Pancreas (tissue), 10 donors: ENCODE results near the gene NT5M. TPM values are rescaled to one million over a fixed set of nuclear protein-coding genes. Genes with fewer than 3 reads are reported as not detected.

Experiments
- ATAC-seq, 4 donors: fragments of 200-7000 bp; cut with Tn5 transposase; one replicate each; pipeline versions ENCODE4 v1.8.0 to v1.9.1; 2020; ENCODE audit warnings: mild to moderate bottlenecking in 4 of 4, moderate library complexity in 4 of 4
- DNase-seq, 6 donors: peaks; one replicate each; pipeline ENCODE4 v3.0.0-alpha.2; 2020
- FAIRE-seq: peaks from 2 replicates; lab custom pipeline; 2012; peaks lifted over from hg19 to GRCh38; lab: Jason Lieb, UNC
- H3K27ac ChIP-seq, 4 donors: fragments of 200-600 bp; sonication (generic); 1 replicate in 3 of 4; 2 replicates in 1 of 4; pipeline versions ENCODE4 v1.5.0 to v1.8.0; 2020
- H3K27me3 ChIP-seq, 4 donors: fragments of 200-600 bp; one replicate each; pipeline ENCODE4 v1.8.0; 2021
- H3K36me3 ChIP-seq, 3 donors: fragments of 200-600 bp; sonication (generic) in 1 of 3; one replicate each; pipeline versions ENCODE4 v1.5.0 to v1.8.0; 2020 to 2021
- H3K4me1 ChIP-seq, 3 donors: fragments of 200-600 bp; one replicate each; pipeline ENCODE4 v1.8.0; 2021
- H3K4me3 ChIP-seq, 4 donors: fragments of 200-600 bp; sonication (generic) in 2 of 4; one replicate each; pipeline versions ENCODE4 v1.5.0 to v1.8.0; 2020 to 2021
- H3K9me3 ChIP-seq, 4 donors: fragments of 200-600 bp; one replicate each; pipeline ENCODE4 v1.8.0; 2021
- WGBS, 2 donors: extraction: QIAGEN DNeasy Blood & Tissue Kit; methylation state at CpG; one replicate each; pipeline ENCODE4 v1.1.7; 2013; 5-methylcytosine and 5-hydroxymethylcytosine counted together
- intact Hi-C, 3 donors: fragments of 100-400 bp; cut with DNase I; formaldehyde crosslinking; loops; one replicate each; pipeline versions ENCODE4 v1.11.1 to v1.14.2; 2022
- polyA plus RNA-seq, 2 donors: library from polyadenylated mRNA; stranded (reverse); fragments of 200-250 nt; gene quantifications; one replicate each; pipeline ENCODE4 v1.2.3, GENCODE V29; 2013
- total RNA-seq, 6 donors: library from RNA; stranded (reverse); fragmentation: NEBNext Ultra II Directional in 4 of 6; extraction: Animal tissue kit (Norgen Biotek cat#: 25700) in 4 of 6; gene quantifications; one replicate each; pipeline versions ENCODE4 v1.2.1 to v1.2.4, GENCODE V29; 2021 to 2023
- TF ChIP-seq, protein P1 (sequence below), 4 donors: fragments of 200-600 bp; sonication (generic) in 3 of 4; IDR thresholded peaks; one replicate each; pipeline versions ENCODE4 v1.5.0 to v1.8.0; 2021; ENCODE audit warnings: antibody characterized with exemption in 4 of 4
- donor health status: healthy with polysubstance abuse.
- donor health status: DM: no; HTN: no; CAD: no; lungs with moderate emphysema.
- donor health status: DM: no; HTN: no; CAD: no.
- donor health status: control.
- donor health status: control.
- donor health status: Bipolar disorder and iron deficiency.
- donor health status: DM: yes; HTN: yes; CAD: no.
- donor health status: DM: no; HTN: no; CAD: no.
- donor health status: DM: no; HTN: no; CAD: no.
- donor health status: DM: yes; HTN: yes; CAD: no.

The NT5M gene
- total and polyA plus RNA-seq, 8 donors: 0.83 to 3.3 (median 1.5) TPM

DNA sequence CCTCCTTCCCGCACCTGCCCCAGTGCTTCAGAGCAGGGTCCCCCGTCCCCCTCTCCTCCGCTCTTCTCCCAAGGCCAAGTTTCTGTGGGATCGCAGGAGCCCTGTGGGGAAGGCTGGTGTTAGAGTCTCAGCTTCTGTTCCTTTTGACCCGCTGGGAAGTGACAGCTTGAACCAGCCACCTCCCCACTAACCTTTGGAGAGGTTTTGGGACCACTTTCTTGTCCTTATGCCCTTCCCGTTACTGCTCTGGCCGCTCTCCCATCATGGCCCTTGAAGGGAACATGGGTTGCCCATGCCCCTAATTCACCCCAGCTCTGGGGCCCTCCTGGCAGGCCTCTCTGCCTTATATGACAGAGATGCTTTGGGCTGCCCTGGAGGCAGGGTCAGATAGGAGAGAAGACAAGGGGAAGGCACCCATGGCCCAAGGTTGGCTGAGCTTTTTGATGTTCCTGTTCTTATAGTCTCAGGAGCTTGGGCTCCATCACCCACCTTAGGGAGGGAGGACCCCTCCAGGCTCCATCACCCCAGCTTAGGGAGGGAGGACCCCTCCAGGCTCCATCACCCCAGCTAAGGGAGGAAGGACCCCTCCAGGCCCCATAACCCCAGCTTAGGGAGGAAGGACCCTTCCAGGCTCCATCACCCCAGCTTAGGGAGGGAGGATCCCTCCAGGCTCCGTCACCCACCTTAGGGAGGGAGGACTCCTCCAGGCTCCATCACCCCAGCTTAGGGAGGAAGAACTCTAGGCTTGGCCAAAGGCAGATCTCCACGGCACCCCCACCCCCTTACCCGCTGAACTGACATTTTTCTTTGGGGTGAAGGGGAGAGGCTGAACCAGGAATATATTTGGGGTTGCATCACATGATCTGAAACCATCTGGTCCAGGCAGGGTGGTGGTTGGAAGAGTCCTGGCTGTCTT is 45.0 kb downstream of the NT5M start:
- no peak for FAIRE-seq
- TF ChIP-seq, protein P1, sequence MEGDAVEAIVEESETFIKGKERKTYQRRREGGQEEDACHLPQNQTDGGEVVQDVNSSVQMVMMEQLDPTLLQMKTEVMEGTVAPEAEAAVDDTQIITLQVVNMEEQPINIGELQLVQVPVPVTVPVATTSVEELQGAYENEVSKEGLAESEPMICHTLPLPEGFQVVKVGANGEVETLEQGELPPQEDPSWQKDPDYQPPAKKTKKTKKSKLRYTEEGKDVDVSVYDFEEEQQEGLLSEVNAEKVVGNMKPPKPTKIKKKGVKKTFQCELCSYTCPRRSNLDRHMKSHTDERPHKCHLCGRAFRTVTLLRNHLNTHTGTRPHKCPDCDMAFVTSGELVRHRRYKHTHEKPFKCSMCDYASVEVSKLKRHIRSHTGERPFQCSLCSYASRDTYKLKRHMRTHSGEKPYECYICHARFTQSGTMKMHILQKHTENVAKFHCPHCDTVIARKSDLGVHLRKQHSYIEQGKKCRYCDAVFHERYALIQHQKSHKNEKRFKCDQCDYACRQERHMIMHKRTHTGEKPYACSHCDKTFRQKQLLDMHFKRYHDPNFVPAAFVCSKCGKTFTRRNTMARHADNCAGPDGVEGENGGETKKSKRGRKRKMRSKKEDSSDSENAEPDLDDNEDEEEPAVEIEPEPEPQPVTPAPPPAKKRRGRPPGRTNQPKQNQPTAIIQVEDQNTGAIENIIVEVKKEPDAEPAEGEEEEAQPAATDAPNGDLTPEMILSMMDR (IDR thresholded peaks at IDR 0.05): no peak
- ATAC-seq: no peak

DNA sequence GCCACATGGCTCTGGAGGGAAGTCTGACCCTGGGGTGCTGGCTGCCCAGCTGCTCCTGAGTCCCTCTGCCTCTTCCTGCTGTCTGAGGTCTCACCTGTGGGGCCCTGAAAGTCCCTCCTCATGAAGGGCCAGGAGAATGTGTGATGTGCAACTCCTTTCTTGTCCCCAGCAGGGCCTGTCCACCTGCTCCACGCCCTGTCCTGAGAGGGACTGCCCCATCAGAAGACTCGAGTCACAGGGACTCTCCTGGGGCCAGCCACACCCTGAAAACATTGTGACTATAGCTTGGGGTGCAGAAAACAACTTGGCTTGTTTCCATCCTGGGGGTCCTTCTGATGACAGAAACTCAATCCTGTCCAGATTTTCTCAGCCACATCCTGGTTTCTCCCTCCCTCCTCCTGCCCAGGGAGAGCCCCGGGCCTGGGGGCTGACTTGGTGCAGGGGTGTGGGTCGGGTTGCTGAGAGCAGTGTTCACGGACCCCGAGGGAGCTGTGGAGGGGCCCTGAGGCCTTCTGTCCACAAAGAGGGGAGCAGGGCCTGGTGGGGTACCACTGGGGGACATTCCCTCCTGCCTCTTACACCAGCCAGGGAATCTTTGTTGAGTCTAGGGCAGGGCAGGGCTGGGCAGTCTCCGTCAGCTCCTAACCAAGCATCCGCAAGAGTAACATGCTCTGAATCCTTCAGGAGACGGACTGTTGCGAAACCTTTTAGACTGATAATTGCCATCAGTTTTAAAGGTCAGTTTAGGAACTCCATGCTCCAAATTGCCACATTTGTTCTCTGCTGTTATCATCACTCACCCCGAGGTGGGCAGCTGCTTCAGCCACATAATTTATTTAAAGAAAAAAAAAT is 45.9 kb downstream of the NT5M start:
- intact Hi-C loops: no loop called here
- no peaks in the 10 kb centered on the region for H3K27me3 ChIP-seq
- no peaks in the 10 kb centered on the region for H3K4me1 ChIP-seq
- FAIRE-seq (no peak), DNase-seq (peak in 1 of 6 donors; percentile 31), ATAC-seq (no peak)
- no peak overlapping the region for H3K27ac ChIP-seq
- no peaks in the 10 kb centered on the region for H3K36me3 ChIP-seq
- H3K4me3 ChIP-seq: no peak overlapping the region
- WGBS, 2 donors: 48 to 58% methylated on average over 11 of the region's 11 CpGs
- no peaks in the 10 kb centered on the region for H3K9me3 ChIP-seq
- TF ChIP-seq, protein P1 (IDR thresholded peaks at IDR 0.05): no peak

More for the DNA sequence above, 45.0 kb downstream of the NT5M start:
- no peaks in the 10 kb centered on the region for H3K9me3 ChIP-seq
- H3K4me3 ChIP-seq: no peak overlapping the region
- intact Hi-C loops: no loop called here
- no peaks in the 10 kb centered on the region for H3K27me3 ChIP-seq
- peak in 1 of 6 donors; percentile 38 for DNase-seq
- no peak overlapping the region for H3K27ac ChIP-seq
- WGBS, 2 donors: 84 to 92% methylated on average over 10 of the region's 10 CpGs
- H3K36me3 ChIP-seq: no peaks in the 10 kb centered on the region
- H3K4me1 ChIP-seq: no peaks in the 10 kb centered on the region

DNA sequence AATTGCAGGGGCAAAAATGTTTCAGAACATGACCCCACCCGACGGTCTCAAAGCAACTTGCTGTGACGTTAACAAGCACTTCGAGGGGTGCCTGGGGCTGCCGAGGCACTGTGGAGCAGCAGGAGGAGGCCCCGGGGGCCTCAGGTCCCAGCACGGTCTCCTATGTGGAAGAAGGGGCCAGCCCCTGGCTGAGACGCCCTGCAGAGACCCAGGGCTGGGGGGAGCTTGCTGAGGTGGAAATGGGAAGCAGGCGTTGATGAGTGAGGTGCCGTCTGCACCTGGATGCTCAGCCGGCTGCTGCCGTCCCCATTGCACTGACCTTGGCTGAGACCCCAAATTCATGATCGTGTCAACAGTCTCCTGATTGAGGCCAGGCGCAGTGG is 46.5 kb downstream of the NT5M start:
- no peak for FAIRE-seq
- no peak for ATAC-seq
- 52 to 63% methylated on average over 14 of the region's 14 CpGs for WGBS, 2 donors
- Histone ChIP-seq H3K4me3 (no peak overlapping the region), H3K27me3 (no peaks in the 10 kb centered on the region), H3K36me3 (no peaks in the 10 kb centered on the region), H3K4me1 (no peaks in the 10 kb centered on the region), H3K27ac (no peak overlapping the region), H3K9me3 (no peaks in the 10 kb centered on the region)
- peak in 1 of 6 donors; percentile 46 for DNase-seq
- TF ChIP-seq, protein P1 (IDR thresholded peaks at IDR 0.05): no peak
- intact Hi-C loops: loop anchor here in 2 of 3 donors (5.0 to 10.0 kb wide), 4 partner anchors 215 to 295 kb away; no protein-coding TSS in a partner anchor

DNA sequence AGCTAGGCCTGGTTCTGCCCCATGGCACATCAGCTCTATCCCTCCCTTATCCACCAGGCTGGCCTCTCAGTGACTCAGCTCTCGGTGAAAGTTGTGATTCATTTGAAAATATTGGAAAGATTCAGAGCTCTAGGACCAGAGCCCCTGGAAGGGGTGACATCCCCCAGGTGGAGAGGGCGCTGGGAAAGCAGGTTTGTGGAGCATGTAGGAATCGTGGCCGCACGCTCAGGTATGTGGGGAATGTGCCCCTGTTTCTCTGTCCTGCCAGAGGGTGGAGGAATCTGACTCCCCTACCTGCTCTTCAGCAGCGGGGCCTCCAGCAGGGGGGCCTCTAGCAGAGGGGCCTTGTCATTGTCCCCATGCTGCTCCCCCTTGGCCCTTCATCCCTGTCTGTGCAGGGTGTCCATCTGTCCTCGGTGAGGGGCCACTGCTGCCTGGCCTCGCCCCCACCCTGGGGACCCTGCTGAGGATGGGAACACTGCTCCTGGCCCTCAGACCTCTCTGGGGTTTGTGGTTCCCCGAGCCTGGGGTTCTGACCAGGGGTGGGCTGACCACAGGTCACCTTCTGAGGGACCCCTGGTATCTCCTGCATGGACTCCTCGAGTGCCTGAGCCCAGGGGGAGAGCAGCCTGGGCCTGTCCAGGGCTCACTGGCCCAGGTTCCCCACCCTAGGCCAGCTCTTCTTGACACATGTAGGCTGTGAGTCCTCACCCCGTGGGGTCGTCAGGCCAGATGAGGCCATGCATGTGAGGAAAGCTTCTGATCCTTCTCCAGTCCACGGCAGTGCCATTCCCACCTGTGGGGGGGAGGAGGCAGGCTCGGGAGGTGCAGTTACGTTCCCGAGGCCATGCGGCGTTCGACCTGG is 47.5 kb downstream of the NT5M start:
- FAIRE-seq (no peak), ATAC-seq (no peak), DNase-seq (peak in 1 of 6 donors; percentile 53)
- WGBS, 2 donors: 61 to 65% methylated on average over 19 of the region's 19 CpGs
- Histone ChIP-seq H3K4me1 (no peaks in the 10 kb centered on the region), H3K9me3 (no peaks in the 10 kb centered on the region), H3K27ac (no peak overlapping the region), H3K36me3 (no peaks in the 10 kb centered on the region), H3K4me3 (no peak overlapping the region), H3K27me3 (no peaks in the 10 kb centered on the region)
- TF ChIP-seq, protein P1 (IDR thresholded peaks at IDR 0.05): no peak
- intact Hi-C loops: loop anchor here in 2 of 3 donors (5.0 to 10.0 kb wide), 4 partner anchors 214 to 294 kb away; no protein-coding TSS in a partner anchor
